ENCODE measurements around the gene SCAMP3. TPM values are rescaled to one million over a fixed set of nuclear protein-coding genes. Genes with fewer than 3 reads are reported as not detected.

SCAMP3 gene
- polyA plus RNA-seq, 1 donor (not counting 4 experiments of a cell fraction or from before 2014, with no cell fraction given), result 72.1 TPM

- H3K9ac ChIP-seq (ENCODE audit: control insufficient read depth, extremely low read depth, insufficient read depth, low read length), result no peak overlapping the region
- H3K27ac ChIP-seq (ENCODE audit: control insufficient read depth, insufficient read depth, low read length), result no peak overlapping the region
- TF ChIP-seq EZH2 (IDR thresholded peaks at IDR 0.05; ENCODE audit: low read length), result no peak
- H3K9me1 ChIP-seq (ENCODE audit: control insufficient read depth, extremely low read depth, insufficient read depth, low read length), result no peaks in the 10 kb centered on the region
- DNase-seq (ENCODE audit: low read depth, low spot score) (no peak), FAIRE-seq (no peak)
- no peaks in the 10 kb centered on the region for H3K9me3 ChIP-seq (ENCODE audit: control insufficient read depth, low read depth, low read length)
- H3K4me3 ChIP-seq (ENCODE audit: control insufficient read depth in 2 of 3, extremely low read depth in 1 of 3, insufficient read depth in 2 of 3, low read depth in 1 of 3, low read length in 3 of 3), result no peak overlapping the region
- H3K79me2 ChIP-seq (ENCODE audit: control insufficient read depth, insufficient read depth, low read length), result no peaks in the 10 kb centered on the region
- H3K36me3 ChIP-seq (ENCODE audit: control insufficient read depth in 2 of 2, extremely low read depth in 1 of 2, insufficient read depth in 2 of 2, low read length in 2 of 2), result no peaks in the 10 kb centered on the region
- H3K4me1 ChIP-seq (ENCODE audit: control insufficient read depth, extremely low read depth, insufficient read depth, low read length), result no peaks in the 10 kb centered on the region
- dilution Hi-C loops (cut with MboI; ENCODE audit: extremely low pct_ligation_motif_present, low sequenced_read_pairs), result no loop called here
- no peaks in the 10 kb centered on the region for H3K27me3 ChIP-seq (ENCODE audit: control insufficient read depth, extremely low read depth, insufficient read depth, low read length)
- H4K20me1 ChIP-seq (ENCODE audit: control insufficient read depth, extremely low read depth, insufficient read depth, low read length), result no peaks in the 10 kb centered on the region
- no peak overlapping the region for H2AFZ ChIP-seq (ENCODE audit: control insufficient read depth, low read length)
- H3K4me2 ChIP-seq (ENCODE audit: control insufficient read depth, extremely low read depth, insufficient read depth, low read depth, low read length), result no peak overlapping the region
Observed at GRCh38 chr1:155287987-155288543, 25.9 kb upstream of the SCAMP3 start.

DNA sequence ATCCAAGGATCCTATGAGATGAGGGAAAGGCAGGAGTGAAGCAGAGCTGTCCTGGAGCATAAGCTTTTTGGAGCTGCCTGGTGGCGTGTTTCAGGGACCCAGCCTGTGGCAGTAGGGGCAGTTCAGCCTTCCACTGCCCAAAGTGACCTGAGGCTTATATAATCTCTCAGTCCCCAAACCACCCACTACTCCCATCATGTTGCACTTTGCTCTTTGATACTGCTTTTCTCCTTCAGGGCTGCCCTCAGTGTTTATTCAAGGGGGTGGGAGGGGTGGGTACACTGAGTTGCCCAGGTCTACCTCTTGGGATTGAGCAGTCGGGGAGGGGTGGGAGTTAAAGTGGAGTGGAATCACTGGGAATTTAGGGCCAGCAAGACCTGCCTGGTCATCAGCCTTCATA, 24.4 kb upstream of the SCAMP3 start:
- no peaks in the 10 kb centered on the region for H4K20me1 ChIP-seq (ENCODE audit: control insufficient read depth, extremely low read depth, insufficient read depth, low read length)
- dilution Hi-C loops (cut with MboI; ENCODE audit: extremely low pct_ligation_motif_present, low sequenced_read_pairs), result no loop called here
- H3K9me3 ChIP-seq (ENCODE audit: control insufficient read depth, low read depth, low read length), result no peaks in the 10 kb centered on the region
- H3K79me2 ChIP-seq (ENCODE audit: control insufficient read depth, insufficient read depth, low read length), result no peaks in the 10 kb centered on the region
- H3K9me1 ChIP-seq (ENCODE audit: control insufficient read depth, extremely low read depth, insufficient read depth, low read length), result no peaks in the 10 kb centered on the region
- H3K27me3 ChIP-seq (ENCODE audit: control insufficient read depth, extremely low read depth, insufficient read depth, low read length), result no peaks in the 10 kb centered on the region
- no peak for TF ChIP-seq EZH2 (IDR thresholded peaks at IDR 0.05; ENCODE audit: low read length)
- TF ChIP-seq, protein P1, sequence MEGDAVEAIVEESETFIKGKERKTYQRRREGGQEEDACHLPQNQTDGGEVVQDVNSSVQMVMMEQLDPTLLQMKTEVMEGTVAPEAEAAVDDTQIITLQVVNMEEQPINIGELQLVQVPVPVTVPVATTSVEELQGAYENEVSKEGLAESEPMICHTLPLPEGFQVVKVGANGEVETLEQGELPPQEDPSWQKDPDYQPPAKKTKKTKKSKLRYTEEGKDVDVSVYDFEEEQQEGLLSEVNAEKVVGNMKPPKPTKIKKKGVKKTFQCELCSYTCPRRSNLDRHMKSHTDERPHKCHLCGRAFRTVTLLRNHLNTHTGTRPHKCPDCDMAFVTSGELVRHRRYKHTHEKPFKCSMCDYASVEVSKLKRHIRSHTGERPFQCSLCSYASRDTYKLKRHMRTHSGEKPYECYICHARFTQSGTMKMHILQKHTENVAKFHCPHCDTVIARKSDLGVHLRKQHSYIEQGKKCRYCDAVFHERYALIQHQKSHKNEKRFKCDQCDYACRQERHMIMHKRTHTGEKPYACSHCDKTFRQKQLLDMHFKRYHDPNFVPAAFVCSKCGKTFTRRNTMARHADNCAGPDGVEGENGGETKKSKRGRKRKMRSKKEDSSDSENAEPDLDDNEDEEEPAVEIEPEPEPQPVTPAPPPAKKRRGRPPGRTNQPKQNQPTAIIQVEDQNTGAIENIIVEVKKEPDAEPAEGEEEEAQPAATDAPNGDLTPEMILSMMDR (optimal IDR thresholded peaks at IDR 0.05 in 1 of 3, IDR thresholded peaks at IDR 0.05 in 1 of 3, conservative IDR thresholded peaks at IDR 0.05 in 1 of 3; ENCODE audit: extremely low read depth in 1 of 3, insufficient read depth in 2 of 3, low read length in 3 of 3), result no peak
- no peak overlapping the region for H3K27ac ChIP-seq (ENCODE audit: control insufficient read depth, insufficient read depth, low read length)
- no peak overlapping the region for H3K9ac ChIP-seq (ENCODE audit: control insufficient read depth, extremely low read depth, insufficient read depth, low read length)
- H3K4me2 ChIP-seq (ENCODE audit: control insufficient read depth, extremely low read depth, insufficient read depth, low read depth, low read length), result no peak overlapping the region
- no peak for DNase-seq (ENCODE audit: low read depth, low spot score)
- FAIRE-seq, result no peak
- H3K4me1 ChIP-seq (ENCODE audit: control insufficient read depth, extremely low read depth, insufficient read depth, low read length), result no peaks in the 10 kb centered on the region
- no peak overlapping the region for H2AFZ ChIP-seq (ENCODE audit: control insufficient read depth, low read length)
- H3K4me3 ChIP-seq (ENCODE audit: control insufficient read depth in 2 of 3, extremely low read depth in 1 of 3, insufficient read depth in 2 of 3, low read depth in 1 of 3, low read length in 3 of 3), result no peak overlapping the region
- no peaks in the 10 kb centered on the region for H3K36me3 ChIP-seq (ENCODE audit: control insufficient read depth in 2 of 2, extremely low read depth in 1 of 2, insufficient read depth in 2 of 2, low read length in 2 of 2)

- FAIRE-seq (no peak), DNase-seq (ENCODE audit: low read depth, low spot score) (no peak)
- Histone ChIP-seq H3K4me3 (ENCODE audit: control insufficient read depth in 2 of 3, extremely low read depth in 1 of 3, insufficient read depth in 2 of 3, low read depth in 1 of 3, low read length in 3 of 3) (no peak overlapping the region), H3K9ac (ENCODE audit: control insufficient read depth, extremely low read depth, insufficient read depth, low read length) (no peak overlapping the region), H3K9me1 (ENCODE audit: control insufficient read depth, extremely low read depth, insufficient read depth, low read length) (no peaks in the 10 kb centered on the region), H3K79me2 (ENCODE audit: control insufficient read depth, insufficient read depth, low read length) (no peaks in the 10 kb centered on the region), H3K36me3 (ENCODE audit: control insufficient read depth in 2 of 2, extremely low read depth in 1 of 2, insufficient read depth in 2 of 2, low read length in 2 of 2) (no peaks in the 10 kb centered on the region), H3K4me2 (ENCODE audit: control insufficient read depth, extremely low read depth, insufficient read depth, low read depth, low read length) (no peak overlapping the region), H4K20me1 (ENCODE audit: control insufficient read depth, extremely low read depth, insufficient read depth, low read length) (no peaks in the 10 kb centered on the region), H3K27ac (ENCODE audit: control insufficient read depth, insufficient read depth, low read length) (no peak overlapping the region), H3K9me3 (ENCODE audit: control insufficient read depth, low read depth, low read length) (no peaks in the 10 kb centered on the region), H2AFZ (ENCODE audit: control insufficient read depth, low read length) (no peak overlapping the region), H3K27me3 (ENCODE audit: control insufficient read depth, extremely low read depth, insufficient read depth, low read length) (no peaks in the 10 kb centered on the region), H3K4me1 (ENCODE audit: control insufficient read depth, extremely low read depth, insufficient read depth, low read length) (no peaks in the 10 kb centered on the region)
- TF ChIP-seq, protein P1 (optimal IDR thresholded peaks at IDR 0.05 in 1 of 3, IDR thresholded peaks at IDR 0.05 in 1 of 3, conservative IDR thresholded peaks at IDR 0.05 in 1 of 3; ENCODE audit: extremely low read depth in 1 of 3, insufficient read depth in 2 of 3, low read length in 3 of 3), result no peak
- no peak for TF ChIP-seq EZH2 (IDR thresholded peaks at IDR 0.05; ENCODE audit: low read length)
- dilution Hi-C loops (cut with MboI; ENCODE audit: extremely low pct_ligation_motif_present, low sequenced_read_pairs), result no loop called here
Observed at GRCh38 chr1:155285631-155286044, 23.5 kb upstream of the SCAMP3 start.

Data from keratinocyte (primary cell).